ENCODE results near the gene TNN. TPM values are rescaled to one million over a fixed set of nuclear protein-coding genes. Genes with fewer than 3 reads are reported as not detected.

TNN gene
- total and polyA plus RNA-seq, 10 of the 15 experiments (the other 5 are each of a cell fraction or from before 2014, with no cell fraction given): 0.05 to 0.17 (median 0.11) TPM

DNA sequence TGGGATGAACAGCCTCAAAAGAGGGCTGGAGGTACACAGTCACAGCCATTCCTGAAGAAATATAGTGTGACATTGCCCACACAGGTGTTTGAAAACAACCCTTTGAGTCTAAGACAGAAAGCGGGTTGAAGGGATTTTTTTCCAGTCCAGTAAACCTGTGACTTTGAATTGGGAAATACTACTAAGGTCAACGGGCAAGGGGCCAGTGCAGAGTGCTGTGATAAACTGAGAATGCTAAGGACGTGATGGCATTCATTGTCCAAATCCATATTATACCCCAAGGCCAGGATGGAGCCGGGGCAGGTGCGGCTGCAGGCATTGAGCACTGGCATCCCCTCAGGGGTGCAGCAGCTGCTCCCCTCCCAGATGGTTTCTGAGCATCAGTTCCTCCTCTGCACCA, 88.3 kb downstream of the TNN start (continued):
- TF ChIP-seq, protein P1, sequence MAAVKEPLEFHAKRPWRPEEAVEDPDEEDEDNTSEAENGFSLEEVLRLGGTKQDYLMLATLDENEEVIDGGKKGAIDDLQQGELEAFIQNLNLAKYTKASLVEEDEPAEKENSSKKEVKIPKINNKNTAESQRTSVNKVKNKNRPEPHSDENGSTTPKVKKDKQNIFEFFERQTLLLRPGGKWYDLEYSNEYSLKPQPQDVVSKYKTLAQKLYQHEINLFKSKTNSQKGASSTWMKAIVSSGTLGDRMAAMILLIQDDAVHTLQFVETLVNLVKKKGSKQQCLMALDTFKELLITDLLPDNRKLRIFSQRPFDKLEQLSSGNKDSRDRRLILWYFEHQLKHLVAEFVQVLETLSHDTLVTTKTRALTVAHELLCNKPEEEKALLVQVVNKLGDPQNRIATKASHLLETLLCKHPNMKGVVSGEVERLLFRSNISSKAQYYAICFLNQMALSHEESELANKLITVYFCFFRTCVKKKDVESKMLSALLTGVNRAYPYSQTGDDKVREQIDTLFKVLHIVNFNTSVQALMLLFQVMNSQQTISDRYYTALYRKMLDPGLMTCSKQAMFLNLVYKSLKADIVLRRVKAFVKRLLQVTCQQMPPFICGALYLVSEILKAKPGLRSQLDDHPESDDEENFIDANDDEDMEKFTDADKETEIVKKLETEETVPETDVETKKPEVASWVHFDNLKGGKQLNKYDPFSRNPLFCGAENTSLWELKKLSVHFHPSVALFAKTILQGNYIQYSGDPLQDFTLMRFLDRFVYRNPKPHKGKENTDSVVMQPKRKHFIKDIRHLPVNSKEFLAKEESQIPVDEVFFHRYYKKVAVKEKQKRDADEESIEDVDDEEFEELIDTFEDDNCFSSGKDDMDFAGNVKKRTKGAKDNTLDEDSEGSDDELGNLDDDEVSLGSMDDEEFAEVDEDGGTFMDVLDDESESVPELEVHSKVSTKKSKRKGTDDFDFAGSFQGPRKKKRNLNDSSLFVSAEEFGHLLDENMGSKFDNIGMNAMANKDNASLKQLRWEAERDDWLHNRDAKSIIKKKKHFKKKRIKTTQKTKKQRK (IDR thresholded peaks at IDR 0.05; ENCODE audit: low read depth, low read length): no peak
- no peak for TF ChIP-seq PBX3 (IDR thresholded peaks at IDR 0.05; ENCODE audit: insufficient replicate concordance, low read depth, low read length)
- TF ChIP-seq USF1 (IDR thresholded peaks at IDR 0.05; ENCODE audit: borderline replicate concordance, extremely low read length, insufficient read depth, low read depth, low read length): no peak

DNA sequence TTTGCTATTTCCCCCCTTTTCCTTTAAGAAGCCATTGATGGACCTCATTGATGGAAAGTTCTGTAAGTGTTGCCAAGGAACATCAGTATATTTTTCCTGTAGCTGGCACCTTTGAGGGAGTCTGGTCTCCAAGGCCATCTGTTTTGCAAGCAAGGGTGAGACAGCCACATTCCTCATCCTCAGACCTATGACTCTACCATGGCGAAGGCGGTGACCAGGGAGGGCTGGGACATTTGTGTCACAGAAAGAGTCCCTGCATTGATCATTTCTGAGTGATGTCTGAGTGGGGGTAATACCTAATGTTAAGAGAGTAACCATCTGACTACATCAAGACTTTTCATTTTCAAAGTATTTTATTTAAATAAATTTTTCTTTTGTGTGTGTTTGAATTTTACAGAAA, 89.6 kb downstream of the TNN start:
- peaks cover 5 to 12% of the 10 kb centered on the region in 2 experiments; a peak in 3 of 4 replicates for H3K36me3 ChIP-seq (ENCODE audit: control insufficient read depth in 2 of 2, insufficient read depth in 2 of 2, low read length in 1 of 2)
- H3K9me3 ChIP-seq (replicated peaks; ENCODE audit: control insufficient read depth, insufficient read depth, low read length): no peaks in the 10 kb centered on the region
- ChIA-PET RAD21 (ENCODE audit: unreplicated experiment) (interaction anchor here (0.7 to 5.5 kb wide), 6 partner anchors 15 to 162 kb away, joined by 3 to 193 read pairs (median 10); partner anchors contain the start of gene KIAA0040), SMC1A (ENCODE audit: uncharacterized antibody, unreplicated experiment) (interaction anchor here (0.6 to 4.1 kb wide), 9 partner anchors 13 to 222 kb away, joined by 3 to 268 read pairs (median 3); no protein-coding TSS in a partner anchor), CTCF (interaction anchor here (1.0 to 12.8 kb wide), 4 partner anchors 11 to 158 kb away, joined by 4 to 477 read pairs (median 43); partner anchors contain the start of gene KIAA0040), POLR2A (interaction anchor here (0.6 to 3.2 kb wide), 2 partner anchors 46 to 161 kb away, joined by 6 to 10 read pairs; no protein-coding TSS in a partner anchor)
- H3K9ac ChIP-seq (ENCODE audit: control insufficient read depth, insufficient read depth, low read length): no peak overlapping the region
- in situ Hi-C loops (cut with MboI) (loop anchor here (5.0 to 10.0 kb wide), 3 partner anchors 165 to 918 kb away; no protein-coding TSS in a partner anchor), intact Hi-C loops (cut with micrococcal nuclease; ENCODE audit: unreplicated experiment) (loop anchor here (10.0 kb wide), 2 partner anchors 588 to 918 kb away; partner anchors contain the start of gene TNR)
- no peak overlapping the region for H3K27ac ChIP-seq (ENCODE audit: control insufficient read depth, insufficient read depth)
- H2AFZ ChIP-seq (ENCODE audit: control insufficient read depth, low read depth, low read length): no peak overlapping the region
- H4K20me1 ChIP-seq (ENCODE audit: control insufficient read depth, insufficient read depth): no peaks in the 10 kb centered on the region
- ATAC-seq (no peak), FAIRE-seq (no peak), DNase-seq (ENCODE audit: low read depth, low spot score) (no peak)
- no peaks in the 10 kb centered on the region for H3K79me2 ChIP-seq (ENCODE audit: control insufficient read depth, insufficient read depth, low read length)
- 83% methylated on average over 2 of the region's 2 CpGs for WGBS (ENCODE audit: insufficient coverage, insufficient replicate concordance, low lambda C conversion rate, missing lambda C conversion rate)
- H3K27me3 ChIP-seq (replicated peaks in 1 of 2; ENCODE audit: control insufficient read depth in 2 of 2, insufficient read depth in 2 of 2, low read length in 1 of 2): 0 out of 4 replicates have a peak, but pooled peaks cover 0 to 3% of the 10 kb centered on the region in 2 experiments
- H3K4me1 ChIP-seq (ENCODE audit: control insufficient read depth, insufficient read depth, low read length): peaks cover 7% of the 10 kb centered on the region; the same call in 1 of the 2 replicates
- no peak overlapping the region for H3K4me2 ChIP-seq (ENCODE audit: control insufficient read depth, insufficient read depth)
- BruUV-seq (replicated peaks): no TSS peak
- H3K4me3 ChIP-seq: no peak overlapping the region
- TF ChIP-seq ZNF687 (IDR thresholded peaks at IDR 0.05) (no peak), E2F8 (IDR thresholded peaks at IDR 0.05; ENCODE audit: low read depth, partially characterized antibody) (no peak)

All from GM12878 (cell line).